ENCODE results near the gene PLAGL2.

Gene PLAGL2

DNA sequence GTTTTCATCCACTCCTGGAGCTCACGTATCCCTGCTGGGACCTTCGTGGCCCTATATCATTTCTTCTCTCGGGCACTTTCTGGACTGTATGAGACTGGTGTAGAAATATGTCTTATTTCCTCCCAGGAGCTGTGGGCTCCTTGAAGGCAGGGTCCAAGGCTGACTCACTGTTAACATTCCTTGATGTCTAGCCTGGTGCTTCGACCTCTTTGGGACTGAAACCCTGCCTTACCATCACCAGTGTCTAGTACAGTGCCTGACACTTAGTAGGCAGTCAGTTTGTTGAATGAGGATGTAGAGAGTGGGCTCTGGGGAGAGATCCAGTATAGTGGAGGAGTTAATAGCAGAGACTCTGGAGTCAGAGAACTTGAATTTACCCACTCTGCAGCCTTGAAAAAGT is 23.7 kb upstream of the PLAGL2 start:
- DNase-seq (ENCODE audit: low read depth), result no peak

DNA sequence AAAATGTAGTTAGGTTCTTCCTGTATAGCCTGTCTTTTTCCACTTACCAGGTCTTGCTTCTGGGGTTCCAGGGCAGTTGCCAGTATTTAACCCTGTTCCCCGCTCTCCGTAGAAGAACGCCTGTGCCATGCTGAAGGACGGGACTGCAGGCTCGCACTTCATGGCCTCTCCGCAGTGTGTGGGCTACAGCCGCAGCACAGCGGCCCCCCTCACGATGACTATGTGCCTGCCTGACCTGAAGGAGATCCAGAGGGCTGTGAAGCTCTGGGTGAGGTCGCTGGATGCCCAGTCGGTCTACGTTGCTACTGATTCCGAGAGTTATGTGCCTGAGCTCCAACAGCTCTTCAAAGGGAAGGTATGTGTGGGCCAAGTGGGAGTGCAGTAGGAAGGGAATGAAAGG is 23.2 kb upstream of the PLAGL2 start:
- no peak for DNase-seq (ENCODE audit: low read depth)

DNA sequence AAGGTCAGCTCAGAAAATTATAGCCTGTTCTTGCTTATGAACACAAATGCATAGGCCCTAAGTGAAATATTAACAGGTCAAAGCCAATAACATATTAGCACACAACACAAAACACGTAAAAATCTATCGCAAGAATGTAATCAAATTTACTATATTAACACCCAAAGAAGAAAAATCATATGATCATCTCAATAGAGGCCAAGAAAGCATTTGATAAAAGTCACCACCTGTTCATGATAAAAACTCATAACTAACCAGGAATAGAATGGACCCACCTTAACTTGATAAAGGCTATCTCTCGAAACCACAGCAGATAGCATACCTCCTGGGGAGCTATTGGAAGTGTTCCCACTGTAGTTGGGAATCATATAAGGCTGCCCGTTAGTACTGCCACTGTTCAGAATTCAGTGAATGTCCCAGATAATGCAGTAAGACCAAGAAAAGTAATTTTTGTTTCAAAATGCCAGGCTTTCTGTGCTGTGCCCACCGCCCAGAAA is 21.8 kb upstream of the PLAGL2 start:
- no peak for DNase-seq (ENCODE audit: low read depth)

DNA sequence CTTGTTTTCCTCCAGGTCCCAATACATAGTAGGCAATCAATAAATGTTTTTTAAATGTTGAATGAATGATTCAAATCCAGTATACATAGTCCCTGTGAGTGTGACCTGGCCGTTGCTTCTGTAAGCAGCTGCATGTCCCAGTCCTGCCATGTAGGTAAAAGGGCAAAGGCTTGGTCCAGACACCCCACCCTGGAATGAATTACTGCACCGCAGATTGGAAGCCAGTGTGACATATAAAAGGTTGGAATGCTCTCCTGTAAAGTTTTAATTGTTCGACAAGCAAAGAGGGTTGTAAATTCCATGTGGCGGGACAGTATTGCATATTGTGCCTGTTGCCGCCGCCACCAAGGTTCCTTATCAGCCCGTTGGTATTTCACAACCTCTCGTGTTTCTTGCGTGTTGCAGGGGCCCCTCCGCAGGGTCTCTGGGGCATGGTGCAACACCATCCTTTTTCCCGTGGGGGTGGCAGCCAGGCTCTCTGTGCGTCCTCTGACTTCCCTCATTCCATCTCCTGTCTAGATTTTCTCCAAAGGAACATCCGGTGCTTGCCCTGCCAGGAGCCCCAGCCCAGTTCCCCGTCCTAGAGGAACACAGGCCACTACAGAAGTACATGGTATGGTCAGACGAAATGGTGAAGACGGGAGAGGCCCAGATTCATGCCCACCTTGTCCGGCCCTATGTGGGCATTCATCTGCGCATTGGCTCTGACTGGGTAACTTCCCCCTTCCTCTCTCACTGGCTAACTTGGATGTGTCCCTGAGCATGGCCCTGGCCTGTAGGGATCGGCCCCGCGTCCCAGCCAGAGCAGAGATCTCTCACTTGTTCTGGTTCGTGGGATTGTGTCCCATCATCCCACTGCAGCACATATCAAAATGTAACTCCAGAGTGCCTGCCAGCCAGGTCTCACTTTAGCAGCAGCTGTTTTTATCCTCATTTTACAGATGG is 20.5 kb upstream of the PLAGL2 start:
- DNase-seq (ENCODE audit: low read depth), result no peak

DNA sequence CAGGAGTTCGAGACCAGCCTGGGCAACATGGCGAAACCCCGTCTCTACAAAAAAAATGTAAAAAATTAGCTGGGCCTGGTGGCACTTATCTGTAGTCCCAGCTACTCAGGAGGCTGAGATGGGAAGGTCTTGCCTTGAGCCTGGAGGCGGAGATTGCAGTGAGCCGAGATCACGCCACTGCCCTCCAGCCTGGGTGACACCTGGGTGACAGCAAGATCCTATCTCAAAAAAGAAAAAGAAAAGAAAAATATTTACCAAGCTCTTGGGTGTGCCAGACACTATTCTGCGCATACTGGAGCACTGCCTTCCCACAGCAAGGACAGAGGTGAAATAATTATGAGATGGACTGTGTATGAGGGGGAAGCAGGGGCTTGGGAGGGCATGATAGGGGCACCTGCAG is 19.8 kb upstream of the PLAGL2 start:
- DNase-seq (ENCODE audit: low read depth), result no peak

DNA sequence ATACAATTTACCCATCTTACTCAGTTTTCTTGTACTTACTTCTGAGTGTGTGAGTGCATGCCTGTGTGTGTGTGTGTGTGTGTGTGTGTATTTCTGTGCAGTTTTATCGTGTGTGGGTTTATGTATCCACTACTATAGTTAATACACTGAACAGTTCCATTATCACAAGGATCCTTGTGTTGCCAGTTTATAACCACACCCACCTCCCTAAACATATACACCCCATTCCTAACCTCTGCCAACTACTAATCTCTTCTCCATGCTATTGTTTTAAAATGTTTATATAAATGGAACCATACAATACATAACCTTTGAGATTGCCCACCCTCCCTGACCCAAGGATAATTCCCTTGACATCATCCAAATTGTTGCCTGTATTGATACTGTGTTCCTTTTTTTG is 18.8 kb upstream of the PLAGL2 start:
- DNase-seq (ENCODE audit: low read depth), result no peak

DNA sequence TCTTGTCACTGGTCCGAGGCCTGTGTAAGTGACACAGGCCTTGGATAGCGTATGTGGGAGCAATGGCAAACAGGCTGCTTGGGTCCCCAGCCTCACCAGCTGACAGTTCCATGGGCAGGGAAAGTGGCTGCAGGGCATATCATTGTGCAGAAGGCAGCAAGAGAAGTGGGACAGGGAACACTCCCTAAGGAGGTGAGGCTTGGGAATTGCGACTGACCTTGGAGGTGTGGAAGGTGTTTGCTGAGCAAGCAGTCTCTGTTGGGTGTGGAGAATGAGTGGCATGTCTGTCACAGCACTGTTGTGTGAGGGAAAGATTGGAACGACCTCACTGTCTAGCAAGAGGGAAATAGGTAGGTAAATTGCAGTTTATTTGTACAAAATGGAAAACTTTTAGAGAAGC is 16.9 kb upstream of the PLAGL2 start:
- DNase-seq (ENCODE audit: low read depth), result no peak

DNA sequence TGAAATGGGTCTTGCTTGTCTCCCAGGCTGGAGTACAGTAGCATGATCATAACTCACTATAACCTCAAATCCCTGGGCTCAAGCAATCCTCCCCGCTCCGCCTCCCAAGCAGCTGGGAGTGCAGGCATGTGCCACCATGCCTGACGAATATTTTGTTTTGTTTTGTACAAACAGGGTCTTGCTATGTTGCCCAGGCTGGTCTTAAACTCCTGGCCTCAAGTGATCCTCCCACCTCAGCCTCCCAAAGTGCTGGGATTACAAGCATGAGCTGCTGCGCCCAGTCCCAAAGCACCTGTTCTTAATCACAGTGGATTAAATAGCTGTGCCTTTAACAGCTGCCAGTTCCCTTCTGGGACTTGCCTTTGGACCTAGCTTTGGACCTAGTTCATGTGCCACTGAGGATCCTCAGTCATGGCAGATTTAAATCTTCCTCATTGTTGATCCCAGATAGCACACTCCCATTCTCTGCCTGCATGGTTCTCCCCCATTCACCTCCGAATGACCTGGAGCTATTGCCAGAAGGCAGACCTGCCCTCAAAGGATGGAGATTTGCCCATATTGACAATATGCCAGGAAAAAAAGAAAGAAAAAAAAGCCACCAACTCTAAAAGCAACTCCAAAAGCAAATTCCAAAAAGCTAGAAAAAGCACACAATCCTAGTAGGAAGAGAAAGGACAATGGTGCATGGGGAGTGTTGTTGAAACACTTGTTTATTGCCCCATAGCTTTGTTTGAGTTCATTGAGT is 10.8 kb upstream of the PLAGL2 start:
- no peak for DNase-seq (ENCODE audit: low read depth)

DNA sequence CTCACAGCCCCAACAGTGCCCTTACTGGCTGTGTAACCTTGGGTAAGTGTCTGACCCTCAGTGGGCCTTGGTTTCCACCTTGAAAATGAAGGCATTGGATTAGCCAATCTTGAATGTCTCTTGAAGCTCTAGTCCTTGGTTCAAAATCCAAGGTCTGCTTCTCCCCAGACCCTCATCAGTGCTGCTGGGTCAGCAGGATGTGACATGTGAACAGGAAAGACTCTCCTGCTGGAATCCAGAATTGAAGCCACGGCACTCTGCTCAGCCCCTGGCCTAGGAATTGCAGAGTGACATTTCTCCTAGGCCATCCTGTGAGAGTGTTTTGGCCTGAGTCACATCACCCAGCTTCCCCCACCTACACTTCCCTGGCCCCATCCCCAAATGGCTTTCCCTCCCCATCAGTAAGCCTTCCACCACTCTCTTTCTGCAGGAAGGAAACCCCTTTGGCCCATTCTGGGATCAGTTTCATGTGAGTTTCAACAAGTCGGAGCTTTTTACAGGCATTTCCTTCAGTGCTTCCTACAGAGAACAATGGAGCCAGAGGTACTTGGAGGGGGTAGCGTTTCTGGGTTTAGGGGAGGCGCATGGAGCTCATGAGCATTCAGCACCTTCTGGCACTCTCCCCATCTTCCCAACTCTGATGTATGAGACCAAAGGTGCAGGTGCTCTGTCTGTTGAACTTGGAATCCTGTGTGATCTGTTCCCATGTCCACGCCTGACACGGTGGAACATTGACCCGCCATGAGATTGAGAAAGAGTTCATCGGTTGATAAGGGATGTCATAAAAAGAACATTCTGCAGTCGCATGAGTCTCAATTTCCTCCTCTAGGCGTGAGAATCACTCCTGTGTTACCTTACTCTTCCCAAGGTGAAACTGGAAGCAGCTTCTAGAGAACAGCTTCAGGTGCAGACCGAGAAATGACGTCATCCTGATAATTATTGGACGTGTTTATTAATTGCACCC is 8.9 kb upstream of the PLAGL2 start:
- DNase-seq (ENCODE audit: low read depth), result no peak

DNA sequence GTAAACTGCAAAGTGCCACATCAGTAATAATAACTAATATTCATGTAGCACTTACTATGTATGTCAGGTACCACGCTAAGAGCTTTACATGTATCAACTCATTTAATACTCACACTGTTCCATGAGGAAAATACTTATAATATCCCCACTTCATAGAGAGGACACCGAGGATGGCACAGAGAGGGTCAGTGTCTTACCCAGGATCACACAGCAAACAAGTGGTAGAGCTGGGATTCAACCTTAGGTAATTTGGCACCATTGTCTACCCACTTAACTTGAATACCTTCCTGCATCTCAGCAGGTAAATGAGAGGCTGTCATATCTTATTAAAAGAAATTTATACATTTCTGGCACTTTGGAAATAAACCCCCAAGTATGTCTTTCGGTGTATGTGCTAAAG is 8.2 kb upstream of the PLAGL2 start:
- no peak for DNase-seq (ENCODE audit: low read depth)

DNA sequence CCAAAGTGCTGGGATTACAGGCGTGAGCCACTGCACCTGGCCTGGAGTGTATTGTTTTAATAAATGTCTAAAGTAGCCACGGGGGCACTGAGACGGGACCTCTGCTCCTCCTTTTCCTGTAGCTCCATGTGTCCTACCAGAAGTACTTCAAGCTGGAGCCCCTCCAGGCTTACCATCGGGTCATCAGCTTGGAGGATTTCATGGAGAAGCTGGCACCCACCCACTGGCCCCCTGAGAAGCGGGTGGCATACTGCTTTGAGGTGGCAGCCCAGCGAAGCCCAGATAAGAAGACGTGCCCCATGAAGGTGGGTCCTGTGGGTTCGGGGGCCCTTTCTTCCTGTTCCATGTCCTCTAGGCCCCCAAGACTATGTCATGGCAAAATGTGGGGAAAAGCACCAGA is 7.6 kb upstream of the PLAGL2 start:
- no peak for DNase-seq (ENCODE audit: low read depth)

DNA sequence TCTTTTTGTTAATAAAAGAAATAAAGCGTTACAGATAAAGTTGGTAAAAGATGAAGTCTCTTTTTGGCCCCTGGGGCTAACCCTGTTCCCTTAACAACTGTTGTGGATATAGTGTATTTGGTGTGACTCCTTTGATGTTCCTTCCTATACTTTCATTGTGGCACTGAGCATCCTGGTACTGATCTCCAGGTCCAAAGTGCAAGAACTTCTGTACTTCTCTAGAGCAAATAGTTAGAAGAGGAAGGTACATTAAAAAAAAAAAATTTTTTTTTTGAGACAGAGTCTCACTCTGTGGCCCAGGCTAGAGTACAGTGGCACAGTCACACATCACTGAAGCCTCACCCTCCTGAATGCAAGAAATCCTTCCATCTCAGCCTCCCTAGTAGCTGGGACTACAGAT is 6.3 kb upstream of the PLAGL2 start:
- no peak for DNase-seq (ENCODE audit: low read depth)

DNA sequence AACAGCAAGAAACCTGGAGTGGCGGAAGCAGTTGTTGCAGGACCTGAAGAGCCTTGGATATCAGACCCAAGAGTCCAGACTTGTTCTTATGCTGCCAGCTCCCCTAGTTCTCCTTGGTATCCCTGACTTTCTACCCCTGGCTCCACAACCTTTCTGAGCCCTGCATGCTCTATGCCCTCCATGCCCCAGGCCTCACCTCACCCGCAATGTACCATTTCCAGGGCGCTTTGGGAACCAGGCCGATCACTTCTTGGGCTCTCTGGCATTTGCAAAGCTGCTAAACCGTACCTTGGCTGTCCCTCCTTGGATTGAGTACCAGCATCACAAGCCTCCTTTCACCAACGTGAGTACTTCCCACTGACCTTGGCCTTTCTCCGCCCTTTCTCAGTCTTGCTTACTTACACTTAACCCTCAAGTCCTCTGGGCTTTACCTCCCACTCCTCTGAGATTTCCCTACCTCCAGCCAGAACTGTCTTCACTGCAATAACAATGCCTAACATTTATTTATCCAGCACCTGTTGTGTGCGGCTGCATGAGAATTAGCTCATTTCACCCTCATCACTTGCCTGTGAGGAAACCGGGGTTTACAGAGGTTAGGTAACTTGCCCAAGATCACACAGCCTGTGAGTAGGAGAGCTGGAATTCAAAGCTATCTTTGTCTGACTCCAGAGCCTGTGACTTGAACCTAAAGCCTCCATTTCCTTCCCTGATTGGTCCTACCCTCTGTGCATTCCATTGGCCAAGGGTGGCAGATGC is 2.5 kb upstream of the PLAGL2 start:
- DNase-seq (ENCODE audit: low read depth), result no peak

DNA sequence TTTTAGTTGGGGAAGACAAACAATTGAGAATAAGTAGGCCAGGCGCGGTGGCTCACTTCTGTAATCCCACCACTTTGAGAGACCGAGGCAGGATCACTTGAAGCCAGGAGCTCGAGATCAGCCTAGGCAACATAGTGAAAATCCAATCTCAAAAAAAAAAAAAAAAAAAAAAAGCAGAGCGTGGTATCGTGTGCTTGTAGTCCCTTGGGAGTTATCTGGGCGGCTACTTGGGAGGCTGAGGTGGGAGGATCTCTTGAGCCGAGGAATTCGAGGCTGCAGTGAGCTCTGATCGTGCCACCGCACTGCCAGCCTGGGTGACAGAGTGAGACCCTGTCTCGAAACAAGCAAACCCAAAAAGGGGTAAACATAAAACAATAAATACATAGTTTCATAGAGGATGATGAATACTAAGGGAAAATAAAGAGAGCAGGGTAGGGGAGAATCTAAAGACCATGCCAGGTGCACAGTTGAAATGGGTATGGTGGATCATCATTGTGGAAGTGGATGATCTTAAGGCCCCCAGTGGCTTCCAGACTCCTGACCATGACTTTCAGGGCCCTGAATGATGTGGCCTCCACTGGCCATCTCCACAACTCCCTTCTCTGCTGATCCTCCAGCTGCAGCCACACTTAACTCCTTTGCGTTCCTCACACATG is 1.1 kb upstream of the PLAGL2 start:
- no peak for DNase-seq (ENCODE audit: low read depth)

DNA sequence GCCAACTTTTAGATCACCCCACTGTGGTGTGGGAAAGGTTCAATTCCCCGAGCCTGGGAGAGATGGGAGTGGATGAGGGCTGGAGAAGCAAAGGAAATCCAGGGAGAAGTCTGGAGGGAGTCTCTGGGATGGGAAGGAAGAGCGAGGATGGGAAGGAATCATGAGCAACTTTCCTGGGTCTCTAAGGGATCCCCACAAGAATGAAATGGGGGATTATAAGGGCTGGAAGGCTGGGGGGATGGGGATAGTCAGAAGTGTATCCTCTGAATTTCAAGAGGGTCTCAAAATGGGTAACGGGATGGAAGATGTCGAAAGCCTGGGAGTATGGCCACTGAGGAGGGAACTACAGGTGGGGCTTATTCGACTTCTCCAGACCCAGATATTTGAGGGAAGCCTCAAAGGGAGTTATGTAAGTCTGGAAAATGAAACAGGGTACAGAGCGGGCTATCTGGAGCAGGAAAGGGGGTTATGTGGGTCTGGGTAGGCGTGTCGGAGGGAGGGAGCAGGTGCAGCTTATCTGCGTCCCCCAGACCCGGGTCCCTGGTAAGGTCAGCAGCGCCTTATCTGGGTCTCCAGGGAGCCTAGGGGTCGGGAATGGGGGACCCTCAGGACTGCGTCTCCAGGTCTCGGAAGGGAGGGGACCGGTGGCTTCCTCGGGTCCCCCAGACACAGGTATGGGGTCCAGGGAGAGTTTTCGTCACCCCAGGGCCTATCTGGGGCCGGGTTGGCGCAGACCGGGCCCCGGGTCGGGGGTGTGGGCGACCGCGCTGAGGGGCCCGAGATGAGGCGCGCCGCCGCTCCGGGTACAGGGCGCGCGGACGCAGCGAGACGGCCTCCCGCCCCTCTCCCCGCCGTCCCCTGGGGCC is 550 bp downstream of the PLAGL2 start:
- no peak for DNase-seq (ENCODE audit: low read depth)

DNA sequence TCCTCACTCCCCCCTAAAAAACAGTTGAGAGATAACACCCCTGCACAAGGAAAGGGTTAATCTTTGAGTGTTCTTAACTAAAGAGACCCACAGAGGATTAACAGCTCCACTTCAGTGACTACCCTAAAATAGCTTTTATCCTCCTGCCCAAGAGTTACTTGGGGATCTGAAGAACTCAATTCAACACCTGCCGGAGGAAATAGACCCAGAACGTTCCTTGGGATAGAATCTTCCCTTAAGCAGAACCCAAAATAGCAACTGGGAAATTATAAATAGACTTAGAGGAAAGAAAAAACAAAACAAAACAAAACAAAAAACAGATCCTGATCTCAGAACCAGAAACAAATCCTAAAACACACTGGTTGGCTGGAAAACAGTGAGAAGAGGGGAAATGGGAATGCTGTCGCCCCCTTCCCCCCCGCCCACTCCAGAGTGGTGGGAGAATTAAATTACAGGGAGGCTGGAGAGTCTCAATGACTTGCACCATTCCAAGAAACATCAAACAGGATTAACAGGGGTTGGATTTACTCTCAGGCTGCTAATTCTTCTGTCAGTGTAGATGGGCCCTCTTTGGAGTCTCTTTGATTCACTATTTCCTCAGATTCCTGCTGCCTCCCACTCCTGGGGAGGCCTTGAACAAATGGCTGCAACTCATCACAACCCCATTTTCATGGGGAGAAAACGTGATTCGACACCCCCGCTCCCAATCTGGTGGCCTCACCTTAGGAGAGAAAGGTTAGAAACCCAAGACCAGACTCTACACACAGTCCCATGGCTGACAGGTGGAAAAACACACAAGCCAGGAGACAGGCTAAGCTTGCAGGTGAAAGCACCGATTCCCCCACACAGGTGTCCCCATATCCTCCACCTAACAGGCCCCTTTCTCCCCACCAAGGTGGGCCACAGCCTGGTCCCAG is 1.4 kb downstream of the PLAGL2 start:
- no peak for DNase-seq (ENCODE audit: low read depth)

DNA sequence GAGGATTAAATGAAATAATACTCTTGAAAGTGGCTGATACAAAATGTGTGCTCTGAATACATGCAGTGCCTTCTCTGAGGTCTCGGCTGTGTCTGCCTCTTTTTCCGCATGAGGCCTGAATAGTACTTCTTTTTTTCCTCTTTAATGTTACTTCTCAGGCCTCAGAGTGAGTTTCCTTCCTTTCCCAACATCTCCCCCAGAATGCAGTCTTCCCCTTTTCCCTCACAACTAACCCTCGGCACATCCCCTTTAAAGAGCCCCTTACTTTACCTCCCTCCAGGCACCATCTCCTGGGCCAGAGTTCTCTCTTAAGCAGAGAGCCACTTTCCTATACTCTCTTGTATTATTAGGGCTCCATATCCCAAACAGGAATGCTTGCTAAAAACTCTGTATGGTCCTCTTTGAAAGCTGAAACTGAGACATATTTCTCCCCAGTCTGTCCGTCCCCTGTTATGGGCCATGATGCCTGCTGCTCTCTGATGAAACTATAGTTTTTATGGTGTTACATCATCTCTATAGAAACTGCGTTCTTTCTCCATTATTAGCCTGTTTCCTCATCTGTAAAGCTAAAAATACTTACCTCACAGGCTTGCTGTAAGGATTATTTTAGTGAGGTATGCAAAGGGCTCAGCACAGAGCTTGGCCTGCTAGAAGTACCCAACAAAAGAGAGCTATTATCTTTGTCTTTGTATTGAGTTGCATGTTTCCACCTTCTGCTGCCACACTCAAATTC is 2.3 kb downstream of the PLAGL2 start:
- no peak for DNase-seq (ENCODE audit: low read depth)
